ENCODE data around the gene GRIN2C.
"Not testable (repeated sequence)": the region's sequence is repeated elsewhere in the genome, so short reads cannot be mapped to it uniquely, and the experiment has no call there.

Gene GRIN2C

GRCh38 chr17:74879308-74879707 lies 19.6 kb upstream of the GRIN2C start:
- DNase-seq, result no peak

- DNase-seq, result no peak
Observed at GRCh38 chr17:74878658-74879057, 19.0 kb upstream of the GRIN2C start.

- DNase-seq, result no peak
Observed at GRCh38 chr17:74877592-74878548, 18.2 kb upstream of the GRIN2C start.

GRCh38 chr17:74875977-74876593 lies 16.4 kb upstream of the GRIN2C start:
- DNase-seq, result no peak

- no peak for DNase-seq
Observed at GRCh38 chr17:74875155-74875976, 15.7 kb upstream of the GRIN2C start.

GRCh38 chr17:74874615-74875037 lies 14.9 kb upstream of the GRIN2C start:
- DNase-seq, result no peak

- DNase-seq, result peak; percentile 45 to 71 (median 57)
Observed at GRCh38 chr17:74873874-74874614, 14.4 kb upstream of the GRIN2C start.

GRCh38 chr17:74873037-74873873 lies 13.6 kb upstream of the GRIN2C start:
- DNase-seq, result peak; percentile 100

- no peak for DNase-seq
Observed at GRCh38 chr17:74872313-74873036, 12.8 kb upstream of the GRIN2C start, which contains the start of gene FDXR. Gene FDXR (minus strand): TSS chr17:74872994. CDS start chr17:74872944, 50 bp downstream.

- no peak for DNase-seq
Observed at GRCh38 chr17:74871356-74872076, 11.8 kb upstream of the GRIN2C start.

GRCh38 chr17:74870512-74870911 lies 10.8 kb upstream of the GRIN2C start:
- no peak for DNase-seq

GRCh38 chr17:74870028-74870427 lies 10.3 kb upstream of the GRIN2C start:
- DNase-seq, result not testable (repeated sequence)

- DNase-seq, result no peak
Observed at GRCh38 chr17:74868908-74869255, 9.2 kb upstream of the GRIN2C start.

GRCh38 chr17:74868251-74868907 lies 8.7 kb upstream of the GRIN2C start:
- no peak for DNase-seq

- no peak for DNase-seq
Observed at GRCh38 chr17:74866198-74866835, 6.6 kb upstream of the GRIN2C start.

- no peak for DNase-seq
Observed at GRCh38 chr17:74865504-74866197, 6.0 kb upstream of the GRIN2C start.

GRCh38 chr17:74864866-74865395 lies 5.2 kb upstream of the GRIN2C start:
- DNase-seq, result peak; percentile 78 to 84 (median 81)

Measured in suppressor macrophage (primary cell).